GM18907 (cell line): Measurements from ENCODE around the gene ATP6V0A1.

Source experiments
- ATAC-seq: cut with Tn5 transposase; IDR thresholded peaks from one replicate; pipeline ENCODE4 v1.9.1; 2021; ENCODE audit warnings: mild to moderate bottlenecking, moderate library complexity; ENCODE audit not compliant: unreplicated experiment

ATP6V0A1 gene

GRCh38 chr17:42518046-42518754 is 59.5 kb downstream of the ATP6V0A1 start:
- ATAC-seq: no peak

- no peak for ATAC-seq
Measured at GRCh38 chr17:42518755-42519545, 60.3 kb downstream of the ATP6V0A1 start.

GRCh38 chr17:42519546-42520491 is 61.1 kb downstream of the ATP6V0A1 start:
- no peak for ATAC-seq

GRCh38 chr17:42520540-42520951 is 61.9 kb downstream of the ATP6V0A1 start:
- ATAC-seq: no peak

- no peak for ATAC-seq
Measured at GRCh38 chr17:42521036-42521435, 62.4 kb downstream of the ATP6V0A1 start.

GRCh38 chr17:42521666-42522262 is 63.1 kb downstream of the ATP6V0A1 start:
- ATAC-seq: no peak

- no peak for ATAC-seq
Measured at GRCh38 chr17:42522263-42522790, 63.6 kb downstream of the ATP6V0A1 start.

- ATAC-seq: no peak
Measured at GRCh38 chr17:42522798-42523278, 64.2 kb downstream of the ATP6V0A1 start.

- ATAC-seq: no peak
Measured at GRCh38 chr17:42525221-42525620, 66.5 kb downstream of the ATP6V0A1 start.

- ATAC-seq: no peak
Measured at GRCh38 chr17:42526031-42526444, 67.4 kb downstream of the ATP6V0A1 start.

GRCh38 chr17:42527932-42528331 is 69.3 kb downstream of the ATP6V0A1 start:
- no peak for ATAC-seq

GRCh38 chr17:42529061-42529460 is 70.4 kb downstream of the ATP6V0A1 start:
- ATAC-seq: no peak

- no peak for ATAC-seq
Measured at GRCh38 chr17:42530952-42531454, 72.3 kb downstream of the ATP6V0A1 start.

- no peak for ATAC-seq
Measured at GRCh38 chr17:42531455-42532354, 73.0 kb downstream of the ATP6V0A1 start.

- ATAC-seq: no peak
Measured at GRCh38 chr17:42535155-42536047, 76.7 kb downstream of the ATP6V0A1 start.

GRCh38 chr17:42536048-42536371 is 77.3 kb downstream of the ATP6V0A1 start, which contains the start of gene NAGLU:
Gene NAGLU (plus strand): TSS chr17:42536241. CDS start chr17:42536273, 32 bp downstream.
- ATAC-seq: peak; percentile 88

- peak; percentile 66 for ATAC-seq
Measured at GRCh38 chr17:42536372-42537155, 77.9 kb downstream of the ATP6V0A1 start.
